ENCODE data around the gene PTPN13. TPM values are rescaled to one million over a fixed set of nuclear protein-coding genes. Genes with fewer than 3 reads are reported as not detected.

PTPN13 gene
- total RNA-seq, 1 donor from 2014 or later, result 55.7 TPM

DNA sequence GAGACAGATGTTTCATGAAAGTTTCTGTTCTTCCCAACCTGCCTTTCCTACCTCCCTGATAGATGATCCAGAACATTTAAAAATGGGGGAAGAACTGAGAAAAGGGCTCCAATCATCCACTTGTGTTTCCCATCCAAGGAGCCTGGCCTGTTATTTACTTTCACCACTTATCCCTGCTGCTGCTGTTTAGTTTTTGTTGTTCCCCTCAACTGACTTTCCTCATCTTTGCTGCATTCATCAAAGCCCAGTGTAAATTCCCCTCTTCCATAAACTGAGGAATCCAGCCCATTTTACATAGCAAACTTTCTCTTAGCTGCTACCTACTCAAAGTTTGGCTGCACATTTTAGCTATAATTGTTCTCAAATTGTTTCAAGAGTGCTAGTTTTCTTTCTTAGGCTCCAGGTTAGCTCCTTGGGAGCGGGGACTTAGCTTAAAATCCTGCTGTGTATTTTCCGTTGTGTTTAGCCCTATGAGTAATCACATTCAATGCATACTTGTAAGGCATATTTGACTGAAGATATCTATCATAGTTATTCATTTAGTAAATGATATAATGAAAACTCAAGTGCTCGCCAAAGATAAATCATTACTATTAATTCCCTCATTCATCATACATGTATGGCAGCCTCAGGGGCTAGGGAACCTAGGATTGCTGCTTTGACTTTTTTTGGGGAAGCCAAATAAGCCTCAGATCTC is 1.4 kb upstream of the PTPN13 start:
- DNase-seq (ENCODE audit: extremely low spot score, unreplicated experiment), result no peak
- H3K4me1 Mint-ChIP-seq (ENCODE audit: unreplicated experiment), result peaks cover 45% of the 10 kb centered on the region
- peak overlapping the region; percentile 98 for H3K27ac Mint-ChIP-seq (ENCODE audit: unreplicated experiment)
- no peaks in the 10 kb centered on the region for H3K36me3 Mint-ChIP-seq (ENCODE audit: unreplicated experiment)
- no peaks in the 10 kb centered on the region for H3K27me3 Mint-ChIP-seq (ENCODE audit: unreplicated experiment)
- H3K4me3 Mint-ChIP-seq (ENCODE audit: unreplicated experiment), result peak overlapping the region; percentile 87
- TF ChIP-seq, protein P1, sequence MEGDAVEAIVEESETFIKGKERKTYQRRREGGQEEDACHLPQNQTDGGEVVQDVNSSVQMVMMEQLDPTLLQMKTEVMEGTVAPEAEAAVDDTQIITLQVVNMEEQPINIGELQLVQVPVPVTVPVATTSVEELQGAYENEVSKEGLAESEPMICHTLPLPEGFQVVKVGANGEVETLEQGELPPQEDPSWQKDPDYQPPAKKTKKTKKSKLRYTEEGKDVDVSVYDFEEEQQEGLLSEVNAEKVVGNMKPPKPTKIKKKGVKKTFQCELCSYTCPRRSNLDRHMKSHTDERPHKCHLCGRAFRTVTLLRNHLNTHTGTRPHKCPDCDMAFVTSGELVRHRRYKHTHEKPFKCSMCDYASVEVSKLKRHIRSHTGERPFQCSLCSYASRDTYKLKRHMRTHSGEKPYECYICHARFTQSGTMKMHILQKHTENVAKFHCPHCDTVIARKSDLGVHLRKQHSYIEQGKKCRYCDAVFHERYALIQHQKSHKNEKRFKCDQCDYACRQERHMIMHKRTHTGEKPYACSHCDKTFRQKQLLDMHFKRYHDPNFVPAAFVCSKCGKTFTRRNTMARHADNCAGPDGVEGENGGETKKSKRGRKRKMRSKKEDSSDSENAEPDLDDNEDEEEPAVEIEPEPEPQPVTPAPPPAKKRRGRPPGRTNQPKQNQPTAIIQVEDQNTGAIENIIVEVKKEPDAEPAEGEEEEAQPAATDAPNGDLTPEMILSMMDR (IDR thresholded peaks at IDR 0.05), result no peak
- H3K9me3 Mint-ChIP-seq (ENCODE audit: unreplicated experiment), result no peaks in the 10 kb centered on the region

DNA sequence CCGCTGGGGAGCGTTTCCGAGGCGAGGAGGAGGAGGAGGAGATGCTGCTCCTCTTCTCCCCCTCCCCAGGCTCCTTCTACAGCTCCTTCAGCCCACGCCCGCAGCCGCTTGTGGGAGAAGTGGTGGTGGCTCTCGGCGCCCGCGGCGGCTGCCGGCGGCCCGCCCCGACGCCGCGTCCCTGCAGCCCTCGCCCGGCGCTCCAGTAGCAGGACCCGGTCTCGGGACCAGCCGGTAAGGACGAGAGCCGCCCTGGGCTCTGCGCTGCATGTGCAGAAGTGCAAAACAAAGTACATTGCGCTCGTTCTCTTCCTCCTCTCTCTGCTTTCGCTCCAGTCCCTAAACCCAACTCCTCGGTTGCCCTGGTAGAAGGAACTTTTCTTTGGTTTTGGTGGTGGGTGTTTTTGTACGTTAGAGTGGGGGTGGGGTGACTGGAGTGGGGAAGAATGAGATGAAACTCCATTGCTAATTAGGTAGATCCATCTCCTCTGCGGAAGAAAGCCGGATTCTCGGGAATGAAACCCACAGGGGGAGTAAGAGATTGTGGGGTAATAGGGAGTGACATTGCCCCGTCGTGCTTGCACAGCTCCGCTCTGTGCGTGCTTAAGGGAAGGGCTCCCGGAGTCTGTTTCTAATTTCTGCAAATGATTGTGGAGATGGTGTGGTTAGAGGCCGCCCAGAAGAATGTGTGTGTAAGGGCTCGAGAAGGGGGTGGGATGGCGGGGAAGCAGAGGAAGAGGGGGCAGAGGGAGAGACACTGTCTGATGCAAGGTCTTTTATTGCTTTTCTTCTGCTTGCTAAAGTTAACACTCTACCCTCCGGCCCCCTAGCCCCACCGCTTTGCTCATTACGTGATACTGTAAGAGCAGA is 677 bp downstream of the PTPN13 start:
- Mint-ChIP-seq H3K27ac (ENCODE audit: unreplicated experiment) (peak overlapping the region; percentile 98), H3K27me3 (ENCODE audit: unreplicated experiment) (no peaks in the 10 kb centered on the region), H3K4me3 (ENCODE audit: unreplicated experiment) (peak overlapping the region; percentile 87), H3K4me1 (ENCODE audit: unreplicated experiment) (peaks cover 46% of the 10 kb centered on the region), H3K9me3 (ENCODE audit: unreplicated experiment) (no peaks in the 10 kb centered on the region), H3K36me3 (ENCODE audit: unreplicated experiment) (peaks cover 3% of the 10 kb centered on the region)
- TF ChIP-seq, protein P1 (IDR thresholded peaks at IDR 0.05), result peak; percentile 51
- peak; percentile 87 for DNase-seq (ENCODE audit: extremely low spot score, unreplicated experiment)

DNA sequence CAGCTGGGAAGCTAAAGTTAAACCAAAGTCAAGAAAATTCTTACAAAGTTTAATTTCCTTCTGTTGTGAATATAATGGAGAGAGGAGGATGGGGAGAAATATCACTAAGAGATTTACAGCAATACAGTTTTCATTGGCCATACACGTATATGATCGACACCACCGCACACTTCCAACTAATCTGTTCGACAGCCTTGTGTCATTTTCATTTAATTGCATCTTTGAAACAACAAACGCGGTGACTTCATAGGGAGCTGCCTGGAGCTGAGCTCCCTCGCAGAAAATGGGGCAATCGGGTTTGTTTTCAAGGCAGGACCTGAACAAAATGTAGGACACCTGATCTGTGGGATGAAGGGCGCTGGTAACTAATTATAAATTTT is 1.3 kb downstream of the PTPN13 start:
- H3K9me3 Mint-ChIP-seq (ENCODE audit: unreplicated experiment), result no peaks in the 10 kb centered on the region
- H3K27ac Mint-ChIP-seq (ENCODE audit: unreplicated experiment), result peak overlapping the region; percentile 89
- TF ChIP-seq, protein P1 (IDR thresholded peaks at IDR 0.05), result no peak
- no peak for DNase-seq (ENCODE audit: extremely low spot score, unreplicated experiment)
- peaks cover 3% of the 10 kb centered on the region for H3K36me3 Mint-ChIP-seq (ENCODE audit: unreplicated experiment)
- peaks cover 49% of the 10 kb centered on the region for H3K4me1 Mint-ChIP-seq (ENCODE audit: unreplicated experiment)
- H3K27me3 Mint-ChIP-seq (ENCODE audit: unreplicated experiment), result no peaks in the 10 kb centered on the region
- peak overlapping the region; percentile 87 for H3K4me3 Mint-ChIP-seq (ENCODE audit: unreplicated experiment)

DNA sequence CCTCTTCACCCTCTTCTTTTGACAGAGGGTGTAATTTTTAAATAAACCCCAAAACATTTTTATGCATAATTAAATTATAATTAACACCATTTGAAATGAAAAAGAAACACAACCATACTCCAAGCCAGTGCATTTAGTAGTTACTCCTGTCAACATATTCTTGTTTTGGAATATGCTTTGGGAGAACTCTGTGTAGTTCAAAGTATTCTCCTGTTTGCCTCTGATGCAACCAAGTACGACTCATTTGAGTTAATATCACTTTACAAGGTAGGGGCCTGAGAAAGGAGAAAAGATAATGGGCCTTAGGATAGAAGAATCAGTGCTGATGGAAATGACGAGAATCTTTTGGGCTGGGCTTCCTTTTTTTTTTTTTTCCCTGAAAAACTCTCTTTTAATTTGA is 2.7 kb downstream of the PTPN13 start:
- peak overlapping the region; percentile 89 for H3K27ac Mint-ChIP-seq (ENCODE audit: unreplicated experiment)
- DNase-seq (ENCODE audit: extremely low spot score, unreplicated experiment), result no peak
- H3K4me3 Mint-ChIP-seq (ENCODE audit: unreplicated experiment), result peak overlapping the region; percentile 87
- H3K27me3 Mint-ChIP-seq (ENCODE audit: unreplicated experiment), result no peaks in the 10 kb centered on the region
- H3K9me3 Mint-ChIP-seq (ENCODE audit: unreplicated experiment), result no peaks in the 10 kb centered on the region
- H3K36me3 Mint-ChIP-seq (ENCODE audit: unreplicated experiment), result peaks cover 3% of the 10 kb centered on the region
- TF ChIP-seq, protein P1 (IDR thresholded peaks at IDR 0.05), result no peak
- H3K4me1 Mint-ChIP-seq (ENCODE audit: unreplicated experiment), result peaks cover 51% of the 10 kb centered on the region

Measured in osteocyte (in vitro differentiated cells).